IPS-18a (cell line): ENCODE data around the gene SLC9A7.
A peak's percentile ranks its signal among the peaks of the same experiment; 100 is the strongest.

ENCODE experiments used
- H3K27ac ChIP-seq: one replicate; pipeline ENCODE4 v1.5.1; 2013; ENCODE audit warnings: low read length
- H3K27me3 ChIP-seq: one replicate; pipeline ENCODE4 v1.6.1; 2013; ENCODE audit warnings: mild to moderate bottlenecking, low read length; ENCODE audit not compliant: control insufficient read depth, insufficient read depth
- H3K36me3 ChIP-seq: one replicate; pipeline ENCODE4 v1.6.1; 2013; ENCODE audit warnings: low read depth, low read length; ENCODE audit not compliant: control insufficient read depth
- H3K4me1 ChIP-seq: one replicate; pipeline ENCODE4 v1.6.1; 2013; ENCODE audit warnings: low read depth, low read length; ENCODE audit not compliant: control insufficient read depth
- H3K4me3 ChIP-seq: one replicate; pipeline ENCODE4 v1.5.1; 2013; ENCODE audit warnings: low read length
- H3K9ac ChIP-seq: one replicate; pipeline ENCODE4 v1.6.1; 2013; ENCODE audit warnings: mild to moderate bottlenecking, low read length, moderate library complexity
- H3K9me3 ChIP-seq: one replicate; pipeline ENCODE4 v1.6.1; 2013; ENCODE audit warnings: low read depth, low read length; ENCODE audit not compliant: control insufficient read depth

SLC9A7 gene

DNA sequence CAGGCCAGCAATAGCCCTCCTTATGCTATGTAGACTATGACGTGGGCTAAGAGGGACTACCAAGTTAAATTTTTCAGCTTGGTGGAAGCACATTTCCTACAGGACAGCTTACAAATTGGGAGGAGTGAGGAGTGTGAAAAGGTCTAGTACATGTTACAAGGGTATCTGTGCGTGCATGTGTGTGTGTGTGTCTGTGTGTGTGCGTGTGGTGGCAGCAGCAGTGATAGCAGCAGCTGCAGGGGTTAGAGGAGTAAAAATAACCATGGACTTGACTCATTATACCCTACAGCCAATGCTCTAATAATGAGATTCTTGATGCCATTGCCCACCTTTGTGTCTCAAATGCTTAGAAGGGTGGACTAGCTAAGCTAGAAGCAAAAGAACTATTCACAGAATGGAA, 88.6 kb downstream of the SLC9A7 start:
- Histone ChIP-seq H3K9me3 (peaks cover 15% of the 10 kb centered on the region), H3K4me1 (no peaks in the 10 kb centered on the region), H3K27me3 (no peaks in the 10 kb centered on the region), H3K27ac (no peak overlapping the region), H3K9ac (no peak overlapping the region), H3K36me3 (peaks cover 8% of the 10 kb centered on the region), H3K4me3 (no peak overlapping the region)

- H3K27ac ChIP-seq, result no peak overlapping the region
- H3K36me3 ChIP-seq, result peaks cover 3% of the 10 kb centered on the region
- no peaks in the 10 kb centered on the region for H3K27me3 ChIP-seq
- H3K9me3 ChIP-seq, result peaks cover 15% of the 10 kb centered on the region
- H3K4me3 ChIP-seq, result no peak overlapping the region
- H3K4me1 ChIP-seq, result no peaks in the 10 kb centered on the region
- no peak overlapping the region for H3K9ac ChIP-seq
Measured at GRCh38 chrX:46666831-46667230, 92.1 kb downstream of the SLC9A7 start.

- no peak overlapping the region for H3K4me3 ChIP-seq
- no peaks in the 10 kb centered on the region for H3K4me1 ChIP-seq
- no peak overlapping the region for H3K27ac ChIP-seq
- no peaks in the 10 kb centered on the region for H3K36me3 ChIP-seq
- H3K9ac ChIP-seq, result no peak overlapping the region
- H3K27me3 ChIP-seq, result no peaks in the 10 kb centered on the region
- H3K9me3 ChIP-seq, result peaks cover 11% of the 10 kb centered on the region
Measured at GRCh38 chrX:46665232-46666152, 93.4 kb downstream of the SLC9A7 start.

GRCh38 chrX:46662188-46662958, 96.5 kb downstream of the SLC9A7 start:
- Histone ChIP-seq H3K9ac (no peak overlapping the region), H3K36me3 (no peaks in the 10 kb centered on the region), H3K9me3 (peaks cover 11% of the 10 kb centered on the region), H3K4me3 (no peak overlapping the region), H3K27me3 (no peaks in the 10 kb centered on the region), H3K4me1 (no peaks in the 10 kb centered on the region), H3K27ac (no peak overlapping the region)

DNA sequence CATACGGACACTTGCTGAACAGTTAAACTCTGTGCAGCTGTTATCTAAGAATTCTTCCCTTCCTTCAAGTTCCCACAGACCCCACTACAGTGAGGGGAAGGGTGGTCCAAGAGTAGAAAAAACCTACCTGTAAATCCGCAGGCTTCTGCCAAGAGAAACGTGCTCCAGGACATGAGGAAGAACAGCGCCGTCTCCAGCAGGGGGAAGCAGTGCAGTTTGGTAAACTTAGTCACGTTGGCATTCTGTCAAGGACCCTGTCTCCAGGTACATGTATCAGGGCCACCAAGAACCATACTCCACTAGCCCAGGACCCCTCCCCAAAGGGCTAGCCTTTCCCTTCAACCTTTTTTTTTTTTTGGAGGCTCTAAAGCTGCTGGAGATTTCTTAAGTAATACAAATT, 105.4 kb downstream of the SLC9A7 start:
- Histone ChIP-seq H3K9ac (no peak overlapping the region), H3K4me3 (no peak overlapping the region), H3K27me3 (no peaks in the 10 kb centered on the region), H3K36me3 (no peaks in the 10 kb centered on the region), H3K9me3 (peaks cover 8% of the 10 kb centered on the region), H3K27ac (no peak overlapping the region), H3K4me1 (peaks cover 15% of the 10 kb centered on the region)

- no peak overlapping the region for H3K9ac ChIP-seq
- no peaks in the 10 kb centered on the region for H3K27me3 ChIP-seq
- peak overlapping the region; percentile 2 for H3K27ac ChIP-seq
- peaks cover 4% of the 10 kb centered on the region for H3K36me3 ChIP-seq
- no peak overlapping the region for H3K4me3 ChIP-seq
- H3K4me1 ChIP-seq, result peaks cover 27% of the 10 kb centered on the region
- peaks cover 14% of the 10 kb centered on the region for H3K9me3 ChIP-seq
Measured at GRCh38 chrX:46649421-46650260, 109.3 kb downstream of the SLC9A7 start.

GRCh38 chrX:46648660-46649059, 110.3 kb downstream of the SLC9A7 start:
- no peak overlapping the region for H3K9ac ChIP-seq
- peaks cover 4% of the 10 kb centered on the region for H3K36me3 ChIP-seq
- H3K9me3 ChIP-seq, result peaks cover 10% of the 10 kb centered on the region
- H3K4me3 ChIP-seq, result no peak overlapping the region
- peaks cover 27% of the 10 kb centered on the region for H3K4me1 ChIP-seq
- H3K27me3 ChIP-seq, result no peaks in the 10 kb centered on the region
- H3K27ac ChIP-seq, result no peak overlapping the region

DNA sequence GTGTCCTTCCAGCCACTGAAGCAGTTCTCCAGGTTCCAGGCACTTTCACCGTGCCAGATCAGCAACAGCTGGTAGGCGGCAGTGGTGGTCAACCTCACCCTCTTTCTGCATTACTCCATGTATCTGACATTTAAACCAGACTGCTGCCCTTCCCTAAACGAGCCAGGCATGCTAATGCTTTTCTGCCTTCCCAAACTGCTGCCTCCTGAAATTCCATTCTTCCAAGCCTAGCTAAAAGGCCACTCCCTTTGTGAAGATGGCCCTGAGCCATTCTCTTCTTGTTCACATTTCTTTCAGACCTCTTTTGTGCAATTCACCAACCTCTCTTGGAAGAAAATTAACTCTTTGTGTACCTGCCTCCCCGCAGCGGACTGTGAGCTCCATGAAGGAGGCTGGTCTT, 111.7 kb downstream of the SLC9A7 start:
- H3K9me3 ChIP-seq, result peaks cover 8% of the 10 kb centered on the region
- H3K4me3 ChIP-seq, result no peak overlapping the region
- no peaks in the 10 kb centered on the region for H3K27me3 ChIP-seq
- H3K9ac ChIP-seq, result no peak overlapping the region
- peaks cover 27% of the 10 kb centered on the region for H3K4me1 ChIP-seq
- H3K36me3 ChIP-seq, result peaks cover 4% of the 10 kb centered on the region
- H3K27ac ChIP-seq, result no peak overlapping the region

DNA sequence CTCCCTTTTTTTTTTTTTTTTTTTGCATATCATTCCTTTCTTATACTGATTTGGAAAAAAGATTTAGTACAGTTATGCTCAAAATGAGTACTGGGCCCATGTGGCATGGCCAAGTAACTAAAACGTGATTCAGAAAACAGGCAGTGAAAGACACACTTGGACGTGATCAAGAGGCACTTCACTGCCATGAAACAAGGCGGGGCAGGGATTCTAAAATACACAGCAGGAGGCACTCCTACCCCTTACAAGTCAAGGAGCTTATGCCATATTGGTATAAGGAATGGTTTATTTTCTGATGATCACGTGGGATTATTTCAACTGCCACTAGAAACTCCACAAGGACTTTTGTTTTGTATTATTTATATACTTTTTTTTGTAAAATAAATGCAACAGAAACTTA, 113.3 kb downstream of the SLC9A7 start:
- H3K9me3 ChIP-seq, result peaks cover 8% of the 10 kb centered on the region
- peaks cover 26% of the 10 kb centered on the region for H3K4me1 ChIP-seq
- H3K9ac ChIP-seq, result no peak overlapping the region
- no peak overlapping the region for H3K4me3 ChIP-seq
- no peaks in the 10 kb centered on the region for H3K27me3 ChIP-seq
- H3K36me3 ChIP-seq, result peaks cover 4% of the 10 kb centered on the region
- no peak overlapping the region for H3K27ac ChIP-seq

DNA sequence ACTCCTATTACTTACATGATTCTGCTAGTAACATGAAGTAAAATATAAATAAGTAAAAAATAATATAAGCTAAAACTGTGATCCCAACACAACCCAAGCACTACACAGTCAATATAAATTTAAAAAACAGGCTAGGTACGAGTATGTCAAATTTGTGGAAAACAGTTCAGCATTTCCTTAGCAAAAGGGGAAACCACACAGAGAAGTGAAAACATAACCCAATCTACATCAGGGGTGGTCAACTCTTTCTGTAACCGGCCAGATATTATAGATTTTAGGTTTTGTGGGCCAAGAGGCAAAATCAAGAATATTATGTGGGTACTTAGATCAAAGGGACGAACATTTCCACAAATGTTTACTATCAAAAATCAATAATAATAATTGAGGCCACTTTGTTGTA, 115.3 kb downstream of the SLC9A7 start:
- Histone ChIP-seq H3K9ac (no peak overlapping the region), H3K27me3 (no peaks in the 10 kb centered on the region), H3K4me1 (peaks cover 13% of the 10 kb centered on the region), H3K4me3 (no peak overlapping the region), H3K9me3 (peaks cover 8% of the 10 kb centered on the region), H3K27ac (no peak overlapping the region), H3K36me3 (peaks cover 4% of the 10 kb centered on the region)

DNA sequence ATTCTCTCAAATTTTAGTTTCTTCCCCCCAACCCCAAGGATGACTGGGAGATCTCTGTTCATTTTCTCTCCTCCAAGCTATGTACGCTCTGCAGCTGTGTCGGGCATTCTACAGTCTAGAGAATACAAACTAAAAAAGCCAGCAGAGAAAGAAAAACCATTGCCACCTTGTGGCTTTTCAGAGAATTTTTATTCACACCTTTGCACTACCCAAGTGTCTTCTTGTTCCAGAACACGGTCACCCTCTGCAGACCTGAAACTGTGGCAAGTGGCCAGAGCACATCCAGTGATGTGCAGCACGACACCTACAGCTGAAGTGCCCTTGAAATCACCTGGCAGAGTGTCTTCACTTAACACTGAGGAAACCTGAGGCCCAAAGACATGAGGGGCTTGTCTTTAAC, 116.8 kb downstream of the SLC9A7 start:
- H3K36me3 ChIP-seq, result peaks cover 4% of the 10 kb centered on the region
- H3K27me3 ChIP-seq, result no peaks in the 10 kb centered on the region
- H3K9me3 ChIP-seq, result peaks cover 3% of the 10 kb centered on the region
- no peak overlapping the region for H3K4me3 ChIP-seq
- no peak overlapping the region for H3K9ac ChIP-seq
- no peaks in the 10 kb centered on the region for H3K4me1 ChIP-seq
- H3K27ac ChIP-seq, result no peak overlapping the region
